A549 (cell line): ENCODE measurements around the gene TTLL11. TPM values are rescaled to one million over a fixed set of nuclear protein-coding genes. Genes with fewer than 3 reads are reported as not detected.

Source experiments
- ATAC-seq, 2 experiments: fragments of 200-7000 bp in 1 of 2; fragments of >200 bp in 1 of 2; cut with Nextera tagmentation in 1 of 2; cut with Tn5 transposase in 1 of 2; 3 replicates each; pipeline versions ENCODE4 v1.8.0 to v1.9.1; 2018 to 2020; ENCODE audit warnings: mild to moderate bottlenecking in 1 of 2, moderate library complexity in 1 of 2
- CTCF ChIA-PET: fragments of 300-600 bp; sonication (Branson Sonifier 250); formaldehyde crosslinking; extraction: SDS; loops from one replicate; lab custom pipeline; 2021; ENCODE audit warnings: antibody characterized with exemption, inconsistent platforms; lab: Yijun Ruan, JAX
- POLR2A ChIA-PET: fragments of 350-600 bp; formaldehyde crosslinking; extraction: SDS; loops from one replicate; lab custom pipeline; 2021; ENCODE audit warnings: antibody characterized with exemption, inconsistent platforms; lab: Yijun Ruan, JAX
- DNase-seq, 2 experiments: peaks; one replicate each; pipeline versions ENCODE4 v3.0.0 to v3.0.0-alpha.2; 2011 to 2016; ENCODE audit warnings: low read depth in 1 of 2, low spot score in 1 of 2
- FAIRE-seq: peaks from 2 replicates; lab custom pipeline; 2011; peaks lifted over from hg19 to GRCh38; lab: Jason Lieb, UNC
- H3K27ac ChIP-seq, 2 experiments: fragments of >200 bp; sonication (Bioruptor Twin); formaldehyde crosslinking; 3 replicates each; pipeline ENCODE4 v1.5.1; 2016 to 2017
- H3K4me1 ChIP-seq: fragments of >200 bp; sonication (Bioruptor Twin); formaldehyde crosslinking; 3 replicates; pipeline ENCODE4 v1.6.1; 2016
- H3K4me2 ChIP-seq: fragments of >200 bp; sonication (Bioruptor Twin); formaldehyde crosslinking; 3 replicates; pipeline ENCODE4 v1.6.1; 2016
- H3K4me3 ChIP-seq: fragments of >200 bp; sonication (Bioruptor Twin); formaldehyde crosslinking; 3 replicates; pipeline ENCODE4 v1.5.1; 2016
- H3K9me3 ChIP-seq: fragments of >200 bp; sonication (Bioruptor Twin); formaldehyde crosslinking; 3 replicates; pipeline ENCODE4 v1.6.1; 2016
- BCL3 ChIP-seq: fragments of >200 bp; sonication (Bioruptor Twin); formaldehyde crosslinking; IDR thresholded peaks from 3 replicates; pipeline ENCODE4 v1.6.1; 2016
- BHLHE40 ChIP-seq: IDR thresholded peaks from 2 replicates; pipeline ENCODE4 v1.6.1; 2012; ENCODE audit warnings: low read depth, low read length, inconsistent platforms
- CEBPB ChIP-seq, 2 experiments: fragments of >200 bp in 1 of 2; sonication (Bioruptor Twin) in 1 of 2; formaldehyde crosslinking in 1 of 2; IDR thresholded peaks; 2 replicates each; pipeline ENCODE4 v1.6.1; 2012 to 2016
- CHD2 ChIP-seq: fragments of 150-350 bp; IDR thresholded peaks from 2 replicates; pipeline ENCODE4 v1.6.1; 2014; ENCODE audit warnings: low read length; ENCODE audit not compliant: partially characterized antibody
- EHMT2 ChIP-seq: fragments of 200-600 bp; sonication (generic); IDR thresholded peaks from 2 replicates; pipeline ENCODE4 v1.6.1; 2016; ENCODE audit warnings: antibody characterized with exemption, low read depth, mild to moderate bottlenecking, moderate library complexity
- ESRRA ChIP-seq: fragments of 150-350 bp; IDR thresholded peaks from 2 replicates; pipeline ENCODE4 v1.6.1; 2014; ENCODE audit warnings: mild to moderate bottlenecking, low read length, borderline replicate concordance
- FOSL2 ChIP-seq, 2 experiments: fragments of 450-650 bp in 1 of 2; fragments of >200 bp in 1 of 2; sonication (Bioruptor Twin) in 1 of 2; formaldehyde crosslinking; IDR thresholded peaks; 2 replicates each; pipeline versions ENCODE4 v1.5.0 to v1.6.1; 2016 to 2020; ENCODE audit warnings: mild to moderate bottlenecking in 1 of 2, moderate library complexity in 1 of 2
- HDAC2 ChIP-seq: fragments of 200-600 bp; sonication (generic); IDR thresholded peaks from 2 replicates; pipeline ENCODE4 v1.6.1; 2016
- HOXA7 ChIP-seq: fragments of 250-450 bp; sonication (Bioruptor Pico); IDR thresholded peaks from 2 replicates; pipeline ENCODE4 v1.5.0; 2020; ENCODE audit warnings: mild to moderate bottlenecking, moderate library complexity
- JUNB ChIP-seq: fragments of >200 bp; sonication (Bioruptor Twin); formaldehyde crosslinking; IDR thresholded peaks from 2 replicates; pipeline ENCODE4 v1.6.1; 2016
- MYC ChIP-seq: IDR thresholded peaks from 2 replicates; pipeline ENCODE4 v1.6.1; 2012; ENCODE audit warnings: mild to moderate bottlenecking, inconsistent platforms, low read length, improper control_type of control experiment, borderline replicate concordance
- PBX3 ChIP-seq: IDR thresholded peaks from 2 replicates; pipeline ENCODE4 v1.6.1; 2012
- POLR2A ChIP-seq: IDR thresholded peaks from 2 replicates; pipeline ENCODE4 v1.6.1; 2012; ENCODE audit warnings: mild to moderate bottlenecking, low read length
- RCOR1 ChIP-seq: fragments of 150-350 bp; IDR thresholded peaks from 2 replicates; pipeline ENCODE4 v1.6.1; 2014; ENCODE audit warnings: antibody characterized with exemption, low read length, low read depth
- ZC3H11A ChIP-seq: fragments of 450-650 bp; IDR thresholded peaks from 2 replicates; pipeline ENCODE4 v1.6.1; 2014; ENCODE audit warnings: antibody characterized with exemption, mild to moderate bottlenecking
- WGBS: methylation state at CpG from one replicate; pipeline ENCODE4 v1.1.6; 2017; ENCODE audit errors: missing lambda C conversion rate; 5-methylcytosine and 5-hydroxymethylcytosine counted together
- polyA plus RNA-seq, 4 experiments: library from polyadenylated mRNA; depleted of rRNA in 3 of 4; stranded (reverse); fragments of >200 nt; fragmentation: RNase III in 1 of 4; extraction: RNeasy Plus Mini Kit Qiagen cat#74134 plus additional on column Dnase treatment in 1 of 4; gene quantifications; 2 replicates in 3 of 4; 3 replicates in 1 of 4; pipeline ENCODE4 v1.2.3, GENCODE V29; 2011 to 2017
- TF ChIP-seq, protein P1 (sequence below): fragments of 150-350 bp; IDR thresholded peaks from 2 replicates; pipeline ENCODE4 v1.6.1; 2014; ENCODE audit warnings: low read depth, mild to moderate bottlenecking, low read length
- TF ChIP-seq, protein P2 (sequence below): fragments of 250-450 bp; sonication (Bioruptor Pico); IDR thresholded peaks from 2 replicates; pipeline ENCODE4 v1.5.0; 2020; ENCODE audit warnings: low read depth, mild to moderate bottlenecking, moderate library complexity
- TF ChIP-seq, protein P3 (sequence below): fragments of 450-650 bp; IDR thresholded peaks from 2 replicates; pipeline ENCODE4 v1.6.1; 2014; ENCODE audit warnings: antibody characterized with exemption

Gene TTLL11
- polyA plus RNA-seq, 2 of the 4 experiments (the other 2 are of a cell fraction) = 1.8 to 2.6 TPM

- FAIRE-seq (no peak), ATAC-seq (no peak), DNase-seq (no peak)
- H3K4me2 ChIP-seq = no peak overlapping the region
- TF ChIP-seq EHMT2 (no peak), ESRRA (no peak), HOXA7 (CRISPR knock-in tag) (no peak), ZC3H11A (no peak)
- POLR2A ChIA-PET = no interaction called here
- no peaks in the 10 kb centered on the region for H3K9me3 ChIP-seq
- CTCF ChIA-PET = interaction anchor here (0.8 kb wide), 1 partner anchor 172 kb away, joined by 3 read pairs; no protein-coding TSS in a partner anchor
- H3K4me1 ChIP-seq = peaks cover 11% of the 10 kb centered on the region; the same call in 2 of the 3 replicates
- H3K27ac ChIP-seq = no peak overlapping the region
- WGBS = 92% methylated on average over 4 of the region's 4 CpGs
- no peak overlapping the region for H3K4me3 ChIP-seq
These were observed 177.8 kb downstream of the TTLL11 start for GRCh38 chr9:121915304-121915625.

DNA sequence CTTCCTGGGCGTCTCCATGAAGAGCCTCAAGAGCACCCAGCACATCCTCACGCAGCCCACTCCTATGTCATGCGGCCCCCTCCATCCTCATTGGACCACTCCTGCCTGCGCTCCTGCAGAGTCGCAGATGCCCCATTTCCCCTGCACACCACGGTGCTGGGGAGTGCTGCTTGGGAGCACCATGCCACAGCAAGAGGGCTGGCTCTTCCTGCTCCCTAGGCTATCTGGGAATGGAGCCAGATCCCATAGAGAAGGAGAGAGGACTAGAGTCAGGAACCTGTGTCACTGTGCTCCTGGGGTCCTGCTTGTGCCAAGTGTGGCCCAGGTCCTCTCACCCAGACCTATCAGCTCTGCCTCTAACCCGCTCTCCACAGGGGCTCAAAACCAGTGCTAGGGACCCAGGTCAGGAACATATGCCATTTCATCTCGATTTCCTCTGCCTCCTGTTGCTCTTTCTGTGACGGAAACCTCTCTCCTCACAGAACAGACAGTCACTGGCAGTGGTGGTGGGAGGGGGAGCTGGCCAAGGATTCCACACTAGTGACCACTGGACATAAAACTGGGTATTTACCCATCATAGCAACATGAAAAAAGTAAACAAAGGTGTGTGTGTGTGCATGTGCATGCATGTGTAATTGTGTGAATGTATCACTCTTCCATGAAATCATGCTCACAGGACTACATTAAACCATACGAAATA lies 178.4 kb downstream of the TTLL11 start:
- CTCF ChIA-PET = no interaction called here
- FAIRE-seq = no peak

More for the DNA sequence above, 178.4 kb downstream of the TTLL11 start:
- ATAC-seq (no peak), DNase-seq (no peak)
- TF ChIP-seq POLR2A = no peak
- no peak for TF ChIP-seq FOSL2 (IDR thresholded peaks at IDR 0.05)
- no peak for TF ChIP-seq FOSL2 (CRISPR knock-in tag; IDR thresholded peaks at IDR 0.05)
- TF ChIP-seq MYC = no peak
- TF ChIP-seq, protein P1, sequence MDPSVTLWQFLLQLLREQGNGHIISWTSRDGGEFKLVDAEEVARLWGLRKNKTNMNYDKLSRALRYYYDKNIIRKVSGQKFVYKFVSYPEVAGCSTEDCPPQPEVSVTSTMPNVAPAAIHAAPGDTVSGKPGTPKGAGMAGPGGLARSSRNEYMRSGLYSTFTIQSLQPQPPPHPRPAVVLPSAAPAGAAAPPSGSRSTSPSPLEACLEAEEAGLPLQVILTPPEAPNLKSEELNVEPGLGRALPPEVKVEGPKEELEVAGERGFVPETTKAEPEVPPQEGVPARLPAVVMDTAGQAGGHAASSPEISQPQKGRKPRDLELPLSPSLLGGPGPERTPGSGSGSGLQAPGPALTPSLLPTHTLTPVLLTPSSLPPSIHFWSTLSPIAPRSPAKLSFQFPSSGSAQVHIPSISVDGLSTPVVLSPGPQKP = no peak
- TF ChIP-seq, protein P2, sequence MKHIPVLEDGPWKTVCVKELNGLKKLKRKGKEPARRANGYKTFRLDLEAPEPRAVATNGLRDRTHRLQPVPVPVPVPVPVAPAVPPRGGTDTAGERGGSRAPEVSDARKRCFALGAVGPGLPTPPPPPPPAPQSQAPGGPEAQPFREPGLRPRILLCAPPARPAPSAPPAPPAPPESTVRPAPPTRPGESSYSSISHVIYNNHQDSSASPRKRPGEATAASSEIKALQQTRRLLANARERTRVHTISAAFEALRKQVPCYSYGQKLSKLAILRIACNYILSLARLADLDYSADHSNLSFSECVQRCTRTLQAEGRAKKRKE (CRISPR knock-in tag) = no peak
- TF ChIP-seq HDAC2 = no peak
- no peak for TF ChIP-seq HOXA7 (CRISPR knock-in tag)
- no peak for TF ChIP-seq BCL3
- TF ChIP-seq CHD2 = no peak
- TF ChIP-seq JUNB = no peak
- no peak for TF ChIP-seq RCOR1
- TF ChIP-seq, protein P3, sequence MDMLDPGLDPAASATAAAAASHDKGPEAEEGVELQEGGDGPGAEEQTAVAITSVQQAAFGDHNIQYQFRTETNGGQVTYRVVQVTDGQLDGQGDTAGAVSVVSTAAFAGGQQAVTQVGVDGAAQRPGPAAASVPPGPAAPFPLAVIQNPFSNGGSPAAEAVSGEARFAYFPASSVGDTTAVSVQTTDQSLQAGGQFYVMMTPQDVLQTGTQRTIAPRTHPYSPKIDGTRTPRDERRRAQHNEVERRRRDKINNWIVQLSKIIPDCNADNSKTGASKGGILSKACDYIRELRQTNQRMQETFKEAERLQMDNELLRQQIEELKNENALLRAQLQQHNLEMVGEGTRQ = no peak
- no peak for TF ChIP-seq CEBPB (IDR thresholded peaks at IDR 0.05)
- no peak for TF ChIP-seq PBX3
- TF ChIP-seq BHLHE40 = no peak
- H3K4me1 ChIP-seq = peaks cover 11% of the 10 kb centered on the region; the same call in 2 of the 3 replicates
- no peak overlapping the region for H3K4me2 ChIP-seq
- POLR2A ChIA-PET = no interaction called here
- 68% methylated on average over 10 of the region's 10 CpGs for WGBS
- H3K9me3 ChIP-seq = no peaks in the 10 kb centered on the region
- H3K4me3 ChIP-seq = no peak overlapping the region
- no peak overlapping the region for H3K27ac ChIP-seq
